NCI-H1417 treated with DMSO at 0.1 percent for 48 hours (cell line): ENCODE data around the gene MYH9.

ENCODE experiments used
- DNase-seq: peaks from one replicate; lab custom pipeline; 2025; lab: John Stamatoyannopoulos, UW

MYH9 gene

DNA sequence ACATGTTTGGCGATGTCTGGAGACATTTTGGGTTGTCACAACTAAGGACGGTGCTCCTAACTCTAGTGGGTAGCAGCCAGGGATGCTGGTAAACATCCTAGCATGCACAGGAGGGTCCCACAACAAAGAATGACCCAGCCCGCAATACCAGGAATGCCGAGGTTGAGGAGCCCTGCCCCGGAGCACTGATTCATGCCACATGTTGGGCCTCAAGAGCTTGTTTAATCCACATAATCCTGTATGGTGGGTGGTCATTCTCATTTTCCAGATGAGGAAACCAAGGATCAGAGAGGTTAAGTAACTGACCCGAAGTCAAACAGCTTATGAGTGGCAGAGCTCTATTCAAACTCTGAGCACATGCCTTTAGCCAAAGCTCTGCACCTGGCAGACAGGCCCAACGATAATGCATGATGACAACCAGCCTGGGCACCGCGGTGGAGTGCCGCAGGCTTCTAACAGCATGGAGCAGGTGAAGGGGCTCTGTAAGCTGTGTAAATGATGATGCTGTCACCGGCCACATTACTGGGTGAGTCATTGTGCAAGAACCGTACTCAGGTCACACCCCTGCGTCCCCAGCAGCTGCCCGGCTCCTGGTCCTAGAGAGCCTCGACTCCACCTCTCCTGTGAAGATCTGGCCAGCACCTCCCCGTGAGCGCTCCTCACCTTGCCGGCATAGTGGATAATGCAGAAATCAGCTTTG, 76.2 kb downstream of the MYH9 start:
- no peak for DNase-seq

DNA sequence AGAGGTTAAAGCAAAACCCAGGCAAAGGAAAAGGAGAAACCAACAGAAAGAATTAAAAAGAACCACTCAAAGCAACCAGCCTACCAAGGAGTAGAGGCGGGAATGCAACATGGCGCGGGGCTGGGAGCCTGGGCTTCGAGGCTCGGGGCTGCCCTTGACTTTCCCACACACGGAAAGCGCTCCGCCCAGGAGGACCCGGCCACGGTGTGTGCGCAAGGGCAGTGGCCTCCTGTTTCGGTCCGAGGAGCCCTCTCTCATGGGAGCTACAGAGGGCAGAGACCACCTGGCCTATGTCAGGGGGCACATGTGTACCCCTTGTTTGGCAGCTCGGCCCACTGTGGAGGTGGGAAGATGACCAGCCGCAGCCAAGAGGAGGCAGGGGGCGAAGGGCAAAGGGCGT, 78.9 kb downstream of the MYH9 start:
- DNase-seq: no peak

DNA sequence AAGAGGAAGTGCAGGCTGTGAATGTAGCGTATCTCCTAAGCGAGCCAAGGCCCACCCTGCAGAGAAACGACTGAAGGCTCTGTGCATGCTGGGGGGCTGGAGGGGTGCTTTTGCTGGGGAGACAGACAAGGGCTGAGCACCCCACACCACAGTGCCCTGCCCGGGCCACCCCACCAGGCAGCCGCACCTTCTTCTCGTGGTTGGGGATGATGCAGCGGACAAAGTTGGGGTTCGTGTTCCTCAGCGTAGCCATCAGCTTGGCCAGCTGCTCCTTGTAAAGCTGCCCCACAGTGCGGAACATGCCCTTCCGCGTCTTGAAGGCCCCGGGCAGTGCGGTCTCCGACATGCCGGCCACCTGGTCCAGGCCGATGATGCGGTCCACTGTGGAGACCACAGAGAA, 81.5 kb downstream of the MYH9 start:
- DNase-seq: no peak

DNA sequence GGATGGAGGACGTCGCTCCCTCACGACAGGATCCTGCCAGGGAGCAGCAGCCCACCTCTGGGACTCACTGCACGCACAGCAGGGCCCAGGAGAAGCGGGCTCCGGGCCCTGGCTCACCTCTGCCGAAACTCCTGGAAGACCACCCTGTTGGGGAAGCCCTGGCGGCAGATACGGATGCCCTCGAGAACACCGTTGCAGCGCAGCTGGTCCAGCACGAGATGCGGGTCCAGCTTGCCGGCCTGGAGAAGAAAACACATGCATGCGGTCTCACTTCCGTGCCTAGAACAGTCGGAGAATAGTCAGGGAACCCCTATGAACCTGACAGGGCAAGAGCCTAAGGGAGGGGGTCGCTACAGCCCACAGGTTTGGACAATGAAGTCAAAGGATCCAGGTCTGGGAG, 82.0 kb downstream of the MYH9 start:
- no peak for DNase-seq

DNA sequence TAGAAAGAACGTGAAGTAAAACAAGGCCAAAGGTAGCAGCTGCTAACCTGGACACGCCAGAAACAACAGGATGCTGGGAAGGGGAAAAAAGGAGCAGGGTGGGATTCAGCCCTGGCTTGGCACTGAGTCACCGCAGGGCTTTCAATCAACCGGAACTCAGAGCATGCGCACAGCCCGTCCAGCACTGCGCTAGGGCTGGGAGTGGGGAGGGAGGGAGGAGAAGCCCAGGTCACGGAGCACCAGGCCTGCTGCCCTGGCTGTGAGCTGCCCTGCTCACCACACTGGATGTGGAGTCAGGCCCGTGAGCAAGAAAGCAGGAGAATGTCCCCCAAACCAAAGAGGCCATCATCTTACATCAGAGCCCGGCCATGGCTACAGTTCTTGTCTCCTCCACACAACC, 83.3 kb downstream of the MYH9 start:
- DNase-seq: no peak

DNA sequence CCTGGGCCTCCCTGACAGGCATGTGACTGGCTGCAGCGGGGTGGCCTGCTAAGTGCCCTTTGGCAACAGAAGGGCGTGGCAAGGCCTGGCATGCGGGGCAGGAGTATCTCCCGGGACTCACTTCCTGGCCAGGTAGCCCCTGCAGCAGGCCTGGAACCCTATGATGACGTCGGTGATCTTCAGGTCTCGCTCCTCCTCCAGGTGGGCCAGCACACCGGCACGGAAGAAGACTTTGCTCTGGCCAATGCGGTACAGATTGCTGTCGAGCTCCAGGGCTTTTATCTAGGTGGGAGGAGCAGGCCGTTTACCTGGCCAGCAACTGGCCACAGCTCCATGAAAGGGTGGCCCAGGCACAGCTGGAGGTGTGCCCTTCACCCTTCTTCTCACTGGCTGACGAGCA, 83.9 kb downstream of the MYH9 start:
- no peak for DNase-seq

DNA sequence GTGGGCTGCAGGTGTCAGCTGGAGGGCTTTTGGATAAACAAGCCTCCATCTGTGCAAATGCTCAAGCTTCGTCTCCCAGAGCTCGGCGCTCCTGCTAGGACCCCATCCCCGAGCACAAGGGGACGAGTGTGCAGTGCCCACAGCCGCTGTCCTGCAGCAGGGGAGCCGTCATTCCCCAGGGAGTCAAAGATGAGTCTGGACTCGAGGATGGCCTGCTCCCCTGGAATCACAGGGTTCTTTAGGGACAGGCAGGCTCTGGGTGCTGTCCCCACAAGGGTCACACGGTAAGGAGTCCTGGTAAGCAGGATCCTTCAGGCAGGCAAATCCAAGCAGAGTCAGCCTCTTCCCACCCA, 84.7 kb downstream of the MYH9 start:
- DNase-seq: no peak

DNA sequence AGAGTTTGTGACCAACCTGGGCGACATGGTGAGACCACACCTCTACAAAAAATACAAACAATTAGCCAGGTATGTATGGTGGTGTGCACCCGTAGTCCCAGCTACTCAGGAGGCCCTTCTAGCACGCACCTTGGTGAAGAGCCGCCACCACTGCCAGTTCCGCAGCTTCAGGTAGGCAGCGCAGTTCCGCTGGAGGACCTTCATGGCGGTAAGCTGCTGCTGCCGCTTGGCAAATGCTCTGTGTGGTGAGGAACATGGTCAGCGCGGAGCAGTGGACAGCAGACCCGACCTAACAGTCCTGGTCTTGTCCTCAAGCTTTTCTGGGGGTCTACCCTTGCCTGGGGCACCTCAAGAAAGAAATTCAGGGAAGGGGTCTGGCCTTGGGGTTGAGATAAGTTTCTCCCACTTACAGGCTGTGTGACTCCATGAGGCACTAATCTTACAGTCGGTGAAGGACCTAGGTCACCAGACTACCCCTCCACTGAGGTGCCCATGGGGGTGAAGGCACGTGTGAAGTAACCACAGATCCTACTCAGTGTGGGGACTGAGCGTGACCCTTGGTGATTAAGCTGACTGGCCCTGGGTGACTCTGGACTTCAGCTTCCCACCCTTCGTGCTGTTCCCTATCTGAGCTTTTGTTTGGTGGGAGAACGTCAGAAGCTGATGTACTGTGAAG, 85.2 kb downstream of the MYH9 start:
- no peak for DNase-seq

DNA sequence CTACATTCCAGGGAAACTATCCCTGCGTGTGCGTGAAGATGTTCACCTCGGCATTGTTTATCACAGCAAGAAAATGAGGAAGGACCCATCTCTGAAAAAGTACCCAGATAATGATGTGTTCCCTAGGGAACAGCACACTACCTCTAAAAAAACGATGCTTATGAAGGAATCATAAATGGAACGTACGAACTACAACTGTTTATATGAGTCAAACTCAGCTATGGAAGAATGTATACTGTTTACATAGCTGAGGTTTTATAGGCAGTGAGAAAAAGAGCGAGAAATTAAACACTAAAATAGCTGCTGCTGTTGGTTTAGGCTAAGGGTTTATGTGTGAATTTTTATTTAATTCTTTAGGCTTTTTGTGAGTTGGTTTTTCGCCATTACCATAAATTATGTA, 85.9 kb downstream of the MYH9 start:
- no peak for DNase-seq

DNA sequence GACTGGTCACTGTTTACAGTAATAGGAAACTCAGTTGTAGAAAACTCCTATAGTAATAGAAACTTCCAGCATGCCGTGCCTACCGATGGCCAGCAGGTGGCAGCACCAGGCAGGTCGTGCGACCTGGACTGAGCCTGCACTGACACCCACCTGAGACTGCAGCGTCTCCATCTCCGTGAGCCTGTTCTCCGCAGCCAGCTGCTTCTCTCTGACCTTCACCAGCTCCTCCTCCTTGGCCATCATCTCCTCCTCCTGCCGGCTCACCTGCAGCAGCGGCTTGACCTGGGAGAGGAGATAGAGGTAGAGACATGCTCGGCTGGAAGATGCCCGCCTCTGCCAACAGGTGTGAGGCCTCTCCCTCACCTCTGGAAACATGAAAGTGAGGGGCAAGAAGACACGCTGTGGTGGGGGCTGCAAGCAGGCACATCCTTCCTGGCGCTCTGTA, 86.4 kb downstream of the MYH9 start:
- peak; percentile 16 for DNase-seq

DNA sequence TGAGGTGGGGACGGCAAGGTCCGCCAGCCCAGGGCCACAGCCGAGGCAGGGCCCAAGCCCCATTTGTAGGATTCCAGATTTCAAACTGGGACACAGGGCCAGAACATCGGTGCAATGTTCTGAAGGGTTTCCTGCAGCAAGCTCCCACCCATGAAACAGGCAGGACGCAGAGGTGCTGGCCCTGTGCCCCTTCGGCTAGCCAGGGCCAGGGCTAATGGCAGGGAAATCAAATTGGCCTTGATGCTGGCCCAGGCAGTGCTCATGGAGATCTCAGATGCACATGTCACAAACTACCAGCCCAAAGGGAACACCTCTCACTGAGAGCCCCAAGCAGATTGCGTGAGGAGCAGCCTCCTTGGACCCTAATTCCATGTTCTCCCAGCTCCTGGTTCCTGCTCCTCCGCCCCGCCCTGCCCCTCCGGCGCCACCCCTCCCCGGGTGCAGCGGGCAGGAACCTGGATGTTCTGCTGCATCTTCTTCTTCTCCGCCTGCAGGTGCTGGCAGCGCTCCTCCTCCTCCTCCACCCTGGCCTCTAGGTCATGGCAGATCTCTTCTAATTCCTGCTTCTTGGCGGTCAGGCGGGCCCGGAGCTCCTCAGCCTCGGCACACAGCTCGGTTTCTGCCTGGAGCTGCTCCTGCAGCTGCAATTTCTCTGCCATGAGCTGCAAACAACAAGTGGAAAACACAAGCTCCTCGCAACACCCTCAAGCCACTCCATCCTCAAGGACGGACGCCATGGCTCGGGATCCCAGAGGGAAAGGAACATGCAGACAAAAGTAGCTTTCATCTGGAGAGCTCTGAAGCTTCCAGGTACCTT, 87.2 kb downstream of the MYH9 start:
- DNase-seq: no peak

DNA sequence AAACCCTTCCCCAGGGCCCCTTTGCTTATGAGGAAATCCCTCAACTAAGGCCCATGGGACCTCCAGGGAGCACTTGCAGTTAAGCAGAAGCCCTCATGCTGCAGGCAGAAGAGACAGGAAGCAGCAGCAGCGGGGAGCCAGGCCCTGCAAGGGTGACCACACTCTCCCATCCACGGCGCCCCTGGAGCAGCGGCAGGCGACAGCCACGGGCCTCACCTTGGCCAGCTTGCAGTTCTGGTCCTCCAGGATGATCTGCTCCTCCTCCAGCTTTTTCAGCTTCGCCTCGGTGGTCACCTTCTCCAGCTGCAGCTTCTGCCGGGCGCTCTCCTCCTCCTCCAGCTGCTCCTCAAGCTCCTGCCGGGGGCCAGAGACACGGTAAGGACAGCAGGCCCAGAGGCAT, 87.9 kb downstream of the MYH9 start:
- no peak for DNase-seq

DNA sequence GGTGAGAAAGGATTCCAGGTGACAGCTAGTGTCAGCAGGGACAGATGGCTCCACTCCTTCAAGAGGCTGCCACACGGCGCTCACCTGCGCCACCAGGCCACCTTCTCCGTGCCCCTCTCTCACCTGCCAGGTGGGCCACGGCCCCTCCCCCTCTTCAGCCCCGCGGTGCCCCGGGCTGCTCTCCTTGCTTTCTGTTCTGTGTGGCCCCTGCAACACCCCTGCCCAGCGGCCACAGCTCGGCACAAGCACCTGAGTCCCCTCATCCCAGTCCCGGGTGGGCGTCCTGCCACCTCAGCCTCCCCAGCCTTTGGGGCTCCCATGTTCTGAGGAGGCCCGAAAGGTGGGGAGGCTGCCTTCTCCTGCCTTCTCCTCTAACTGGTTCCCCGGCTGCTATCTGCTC, 88.5 kb downstream of the MYH9 start:
- DNase-seq: no peak

DNA sequence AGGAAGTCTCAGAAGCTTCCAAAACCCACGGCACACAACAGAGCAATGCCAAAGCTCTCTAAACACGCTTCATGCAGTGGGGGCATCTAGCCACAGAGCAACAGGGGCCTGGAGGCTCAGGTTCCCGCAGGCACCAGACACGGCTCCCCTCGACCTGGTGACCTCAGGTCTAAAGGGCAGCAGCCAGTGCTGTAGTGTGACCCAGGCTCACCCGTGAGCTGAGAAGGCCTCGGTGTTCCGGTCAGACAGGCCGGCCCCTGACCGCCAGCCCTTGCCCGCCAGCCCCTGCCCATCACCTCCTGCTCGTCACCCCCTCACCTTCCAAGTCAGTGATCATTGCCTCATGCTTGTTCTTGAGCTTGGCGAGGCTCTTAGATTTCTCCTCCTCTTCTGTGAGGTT, 89.2 kb downstream of the MYH9 start:
- no peak for DNase-seq

DNA sequence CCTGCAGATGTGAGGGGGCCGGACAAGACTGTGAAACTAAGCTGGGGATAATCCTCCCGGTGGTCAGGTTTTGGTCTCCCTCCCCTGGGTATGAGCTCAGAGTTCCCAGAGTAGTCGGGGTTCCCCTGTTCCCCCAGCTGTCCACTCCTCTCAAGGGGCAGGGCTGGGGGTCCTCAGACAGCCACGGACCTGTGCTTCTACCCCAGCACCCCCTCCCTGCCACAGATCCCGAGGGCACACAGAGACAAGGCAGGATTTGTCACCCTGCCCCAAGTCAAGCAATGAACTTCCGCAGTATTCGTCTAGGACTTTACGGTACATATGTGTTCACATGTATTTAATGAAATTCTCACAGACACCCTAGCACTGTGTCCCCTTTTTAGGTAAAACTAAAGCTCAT, 89.6 kb downstream of the MYH9 start:
- DNase-seq: no peak

DNA sequence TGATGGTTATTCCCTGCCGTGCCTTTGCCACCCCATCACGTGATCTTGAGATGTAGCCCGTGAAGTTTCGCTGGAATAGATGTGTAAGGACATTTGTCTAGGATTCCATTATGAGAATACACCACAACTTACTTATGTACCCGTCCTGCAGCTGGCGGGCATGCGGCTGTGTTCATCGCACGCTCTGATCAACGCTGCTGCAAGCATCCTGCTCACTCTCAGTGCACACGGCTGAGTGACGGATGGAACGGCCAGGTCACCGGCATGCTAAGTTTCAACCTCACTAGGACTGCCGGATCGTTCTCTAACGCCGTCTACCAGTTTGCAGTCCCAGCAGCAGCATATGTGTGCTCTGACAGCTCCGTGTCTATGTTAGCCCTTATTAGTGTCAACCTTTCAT, 90.2 kb downstream of the MYH9 start:
- no peak for DNase-seq

DNA sequence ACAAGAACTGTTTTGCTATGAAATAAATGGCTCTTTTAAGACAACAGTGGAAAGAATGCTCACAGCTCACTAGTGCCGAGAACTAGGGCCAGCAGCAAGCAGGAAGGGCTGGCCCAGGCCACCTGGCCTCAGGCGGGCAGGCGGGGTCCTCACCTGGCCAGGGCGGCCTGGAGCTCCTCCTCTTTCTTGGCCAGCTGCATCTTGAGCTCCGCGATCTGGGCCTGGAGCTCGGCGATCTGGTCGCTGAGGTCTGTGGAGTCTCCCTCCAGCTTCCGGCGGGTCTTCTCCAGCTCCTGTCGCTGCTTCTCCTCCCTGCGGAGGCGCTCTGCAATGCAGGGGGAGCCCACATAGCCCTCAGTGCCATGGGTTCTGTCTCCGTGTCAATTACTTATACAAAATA, 91.1 kb downstream of the MYH9 start:
- DNase-seq: no peak

DNA sequence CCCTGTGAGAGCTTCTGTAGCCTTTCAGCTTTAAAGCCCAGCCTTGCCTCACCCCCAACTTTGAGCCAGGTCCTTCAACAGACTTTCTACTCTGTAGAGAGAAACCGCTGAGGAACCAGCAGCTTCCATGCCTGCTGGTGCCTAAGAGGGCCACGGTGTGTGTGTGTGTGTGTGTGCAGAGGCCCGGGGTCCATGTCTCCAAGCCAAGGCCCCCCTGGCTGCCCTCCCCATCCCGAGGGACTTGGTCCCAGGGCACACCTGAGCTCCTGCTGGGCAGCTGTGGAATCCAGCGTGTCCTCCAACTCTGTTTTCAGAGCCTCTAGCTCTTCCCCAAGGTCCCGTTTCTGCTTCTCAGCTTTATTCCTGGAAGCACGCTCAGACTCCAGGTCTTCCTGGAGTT, 92.5 kb downstream of the MYH9 start:
- no peak for DNase-seq

DNA sequence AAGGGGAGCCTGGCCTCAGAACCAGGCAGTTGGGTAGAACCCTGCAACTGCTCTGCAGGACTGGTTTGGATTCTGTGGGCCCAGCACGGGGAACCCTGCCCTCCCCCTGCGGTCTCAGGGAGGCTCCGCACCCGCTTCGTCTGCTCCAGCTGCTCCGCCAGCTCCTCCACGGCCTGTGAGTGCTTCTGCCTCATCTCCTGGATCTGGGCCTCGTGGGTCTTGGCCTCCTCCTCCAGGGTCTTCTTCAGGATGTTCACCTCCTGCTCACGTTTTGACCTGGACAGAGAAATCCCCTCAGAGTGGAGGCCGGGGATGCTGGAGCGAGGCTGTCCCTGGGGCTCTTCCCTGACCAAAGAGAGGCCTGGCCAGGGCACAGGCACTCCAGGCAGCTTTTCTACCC, 93.0 kb downstream of the MYH9 start:
- DNase-seq: no peak

DNA sequence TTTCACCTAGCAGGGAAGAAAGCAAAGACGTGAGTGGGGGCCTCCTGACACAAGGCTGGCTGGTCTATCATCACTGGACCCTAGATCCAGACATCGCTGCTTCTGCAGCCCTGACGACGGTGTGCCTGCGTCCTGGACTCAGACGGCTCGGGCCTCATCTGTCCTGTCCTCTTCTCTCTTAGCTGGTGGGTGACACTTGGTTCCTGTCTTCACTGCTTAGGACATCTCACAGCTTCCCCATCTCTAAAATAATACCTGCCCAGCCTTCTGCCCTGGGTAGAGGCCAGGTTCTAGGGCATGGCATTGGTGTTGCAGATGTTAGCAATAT, 93.5 kb downstream of the MYH9 start:
- DNase-seq: no peak

DNA sequence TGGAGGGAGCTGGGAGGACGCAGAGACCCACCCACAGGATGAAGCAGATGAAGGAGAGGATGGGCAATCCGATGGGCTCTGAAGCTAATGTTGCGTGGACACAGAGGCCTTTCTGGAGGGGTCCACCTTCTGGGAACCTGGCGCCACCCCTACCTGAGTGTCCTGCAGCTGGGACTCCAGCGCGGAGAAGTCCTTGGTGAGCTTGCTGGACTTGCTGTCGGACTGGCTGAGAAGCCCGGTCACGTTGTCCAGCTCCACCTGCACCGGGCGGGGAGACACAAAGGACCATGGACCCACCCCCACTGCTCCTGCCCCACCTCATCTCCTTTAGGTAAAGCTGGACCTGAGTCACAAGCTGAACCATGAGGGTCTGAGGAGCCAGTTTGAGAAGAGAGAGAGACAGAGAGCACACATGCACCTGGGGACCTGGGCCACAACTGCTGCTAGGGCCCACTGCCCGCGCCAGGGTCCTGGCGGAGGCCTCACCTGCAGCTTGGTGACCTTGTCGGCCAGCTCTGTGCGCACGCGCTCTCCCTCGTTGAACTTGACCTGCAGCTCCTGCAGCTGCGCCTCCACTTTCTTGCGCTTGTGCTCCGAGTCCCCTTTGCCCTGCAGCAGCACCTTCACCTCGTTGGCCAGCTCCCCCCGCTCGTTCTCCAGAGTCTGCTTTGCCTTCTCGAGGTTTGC, 94.0 kb downstream of the MYH9 start:
- DNase-seq: no peak

DNA sequence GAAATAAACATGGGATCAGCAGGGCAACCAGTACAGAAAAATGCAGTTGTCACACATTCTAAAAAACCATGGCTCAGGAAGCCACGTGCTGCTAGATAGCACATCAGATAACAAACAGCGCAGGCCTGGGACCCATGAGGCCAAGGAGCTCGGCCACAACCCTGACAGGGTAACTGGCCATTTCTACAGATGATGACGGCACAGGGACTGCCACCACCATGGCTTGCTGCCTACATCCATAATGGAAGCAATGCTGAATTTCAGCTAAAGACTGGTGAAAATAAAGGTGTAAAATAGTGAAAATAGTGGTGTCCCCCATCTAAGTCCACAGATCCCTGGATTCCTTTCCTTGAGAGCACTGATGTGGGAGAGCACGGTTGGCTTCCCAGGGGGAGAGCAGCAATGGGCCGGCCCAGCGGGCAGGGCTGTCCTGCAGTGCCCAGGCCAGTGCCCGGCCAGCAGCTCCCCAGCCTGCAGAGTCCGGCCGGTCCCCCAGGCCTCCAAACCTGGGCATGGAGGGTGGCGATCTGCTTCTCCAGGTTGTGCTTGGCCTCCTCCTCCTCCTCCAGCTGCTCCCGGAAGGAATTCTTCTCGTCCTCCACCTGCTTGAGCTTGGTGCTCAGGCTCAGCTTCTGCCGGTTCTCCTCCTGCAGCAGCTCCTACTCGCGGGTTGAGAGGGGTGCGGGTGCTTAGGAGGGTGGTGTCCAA, 94.8 kb downstream of the MYH9 start:
- no peak for DNase-seq
